GM19438 (cell line): ENCODE data around the gene NCBP3.
A peak's percentile ranks its signal among the peaks of the same experiment; 100 is the strongest.

ENCODE experiments used
- ATAC-seq: cut with Tn5 transposase; IDR thresholded peaks from one replicate; pipeline ENCODE4 v1.9.1; 2021; ENCODE audit warnings: low read depth; ENCODE audit not compliant: unreplicated experiment

NCBP3 gene, protein sequence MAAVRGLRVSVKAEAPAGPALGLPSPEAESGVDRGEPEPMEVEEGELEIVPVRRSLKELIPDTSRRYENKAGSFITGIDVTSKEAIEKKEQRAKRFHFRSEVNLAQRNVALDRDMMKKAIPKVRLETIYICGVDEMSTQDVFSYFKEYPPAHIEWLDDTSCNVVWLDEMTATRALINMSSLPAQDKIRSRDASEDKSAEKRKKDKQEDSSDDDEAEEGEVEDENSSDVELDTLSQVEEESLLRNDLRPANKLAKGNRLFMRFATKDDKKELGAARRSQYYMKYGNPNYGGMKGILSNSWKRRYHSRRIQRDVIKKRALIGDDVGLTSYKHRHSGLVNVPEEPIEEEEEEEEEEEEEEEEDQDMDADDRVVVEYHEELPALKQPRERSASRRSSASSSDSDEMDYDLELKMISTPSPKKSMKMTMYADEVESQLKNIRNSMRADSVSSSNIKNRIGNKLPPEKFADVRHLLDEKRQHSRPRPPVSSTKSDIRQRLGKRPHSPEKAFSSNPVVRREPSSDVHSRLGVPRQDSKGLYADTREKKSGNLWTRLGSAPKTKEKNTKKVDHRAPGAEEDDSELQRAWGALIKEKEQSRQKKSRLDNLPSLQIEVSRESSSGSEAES

GRCh38 chr17:3845621-3846436, at the start of gene NCBP3:
TSS of gene NCBP3 (minus strand) at chr17:3846246. CDS start at chr17:3846223, 23 bp downstream.
- peak; percentile 89 for ATAC-seq

DNA sequence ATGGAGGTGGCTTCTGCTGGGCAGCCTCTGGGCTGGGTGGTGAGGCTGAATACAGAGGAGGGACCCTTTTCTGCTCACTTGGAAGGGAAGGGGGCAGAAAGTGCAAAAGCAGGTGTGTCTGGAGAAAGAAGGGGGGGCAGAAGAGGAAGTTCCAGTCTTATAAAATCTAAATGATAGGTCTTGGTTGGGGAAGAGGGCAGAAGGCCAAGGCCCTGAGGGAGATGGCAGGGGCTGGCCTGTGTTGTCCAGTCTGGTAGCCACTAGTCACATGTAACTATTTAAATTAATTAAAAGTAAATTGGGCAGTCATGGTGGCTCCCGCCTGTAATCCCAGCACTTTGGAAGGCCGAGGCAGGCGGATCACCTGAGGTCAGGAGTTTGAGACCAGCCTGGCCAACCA, 49.3 kb upstream of the NCBP3 start:
- no peak for ATAC-seq

DNA sequence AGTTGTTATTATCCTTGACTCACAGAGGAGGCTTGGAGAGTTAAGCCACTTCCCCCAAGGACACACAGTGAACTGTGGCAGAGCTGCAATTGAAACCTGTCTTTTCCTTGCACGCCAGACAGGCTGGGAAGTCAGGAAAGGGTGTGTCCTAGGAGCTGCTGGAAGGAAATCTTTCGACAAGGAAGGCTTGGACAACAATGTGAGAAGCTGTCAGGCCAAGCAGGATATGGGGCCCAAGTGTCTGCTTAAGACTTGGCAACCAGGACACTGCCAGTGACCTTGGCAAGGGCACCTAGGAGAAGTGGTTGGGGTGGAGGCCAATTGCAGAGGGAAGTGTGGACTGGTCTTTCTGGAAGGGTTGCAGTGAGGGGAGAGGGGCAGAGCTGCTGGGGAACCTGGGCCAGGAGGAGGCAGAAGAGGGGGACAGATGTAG, 48.9 kb upstream of the NCBP3 start:
- no peak for ATAC-seq

DNA sequence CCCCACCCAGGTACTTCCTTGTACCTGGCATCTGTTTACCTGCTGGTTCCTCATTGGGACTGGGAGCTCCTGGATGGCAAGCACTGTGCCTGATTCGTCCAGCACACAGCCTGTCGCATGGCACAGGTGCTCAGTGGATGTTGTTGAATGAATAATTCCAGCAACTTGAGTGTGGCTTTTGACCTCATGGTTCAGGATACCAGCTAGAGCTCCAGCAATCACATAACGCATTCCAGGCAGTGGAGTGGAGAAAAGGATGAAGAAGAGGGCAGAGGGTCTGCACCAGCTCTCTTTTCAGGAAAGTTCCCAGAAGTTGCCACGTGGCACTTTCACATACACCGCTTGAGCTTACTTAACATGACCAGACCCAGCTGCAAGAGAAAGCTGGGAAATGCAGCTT, 48.1 kb upstream of the NCBP3 start:
- ATAC-seq = no peak

DNA sequence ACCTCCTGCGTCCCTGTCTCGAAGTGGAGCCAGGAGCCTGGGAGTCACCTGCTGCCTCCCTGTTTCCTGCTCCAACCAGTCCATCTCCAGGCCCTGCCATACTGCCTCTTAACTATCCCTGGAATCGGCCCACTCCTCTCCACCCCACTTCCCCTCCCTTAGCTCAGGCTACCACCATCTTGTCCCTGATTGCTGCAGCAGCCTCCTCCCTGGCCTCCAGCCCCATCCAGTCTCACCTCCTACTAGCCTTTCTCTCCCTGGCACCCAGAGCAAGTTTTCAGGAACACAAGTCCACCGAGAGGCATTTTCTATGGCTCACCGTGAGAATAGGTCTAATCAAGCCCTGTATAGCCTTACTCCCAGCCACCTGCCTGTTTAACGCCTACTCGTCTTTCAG, 47.7 kb upstream of the NCBP3 start:
- no peak for ATAC-seq

- peak; percentile 88 for ATAC-seq
Measured at GRCh38 chr17:3893003-3893719, 47.1 kb upstream of the NCBP3 start, which contains the start of gene CAMKK1. TSS of gene CAMKK1 (minus strand) at chr17:3893053. CDS start at chr17:3885687, 7,366 bp downstream.

DNA sequence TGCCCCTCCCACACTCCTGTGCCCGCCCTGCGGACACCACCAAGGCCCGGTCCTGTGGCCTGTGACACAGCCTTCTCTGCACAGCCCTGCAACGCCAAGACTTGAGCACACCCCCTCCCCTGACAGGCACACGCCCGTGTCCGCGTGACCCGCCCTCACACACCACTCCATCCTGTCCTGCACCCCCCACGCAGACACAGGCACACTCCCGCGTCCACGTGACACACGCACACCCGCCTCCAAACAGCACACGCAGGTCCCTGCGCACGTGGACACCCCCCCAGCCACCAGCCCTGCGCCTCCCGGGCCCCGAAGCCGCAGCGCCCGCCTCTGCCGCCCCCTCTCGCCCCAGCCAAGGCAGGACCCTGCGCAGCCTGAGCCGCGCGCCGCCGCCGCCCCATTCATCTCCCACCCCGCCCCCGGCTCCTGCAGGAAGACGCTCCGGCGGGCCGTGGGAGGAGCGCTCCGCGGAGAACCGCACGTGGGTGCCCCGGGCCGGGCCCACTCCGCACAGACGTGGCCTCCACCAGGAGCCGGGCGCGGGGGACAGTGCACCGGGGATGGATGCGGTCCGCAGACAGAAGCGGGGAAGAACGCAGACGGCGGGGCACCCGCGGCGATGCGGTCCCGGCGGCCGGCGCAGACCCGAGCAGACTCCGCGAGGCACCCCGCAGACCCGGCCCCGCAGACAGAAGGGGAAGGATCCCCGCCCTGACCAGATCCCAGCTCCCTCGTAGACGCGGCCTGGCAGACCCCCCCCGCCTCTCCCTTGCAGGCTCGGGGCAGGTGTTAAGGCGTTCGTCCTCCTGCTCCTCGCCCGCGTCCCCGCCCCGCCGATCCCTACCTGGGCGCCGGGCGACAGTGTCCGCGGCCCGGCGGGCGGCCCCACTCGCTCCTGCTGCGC, 46.3 kb upstream of the NCBP3 start:
- peak; percentile 16 for ATAC-seq

DNA sequence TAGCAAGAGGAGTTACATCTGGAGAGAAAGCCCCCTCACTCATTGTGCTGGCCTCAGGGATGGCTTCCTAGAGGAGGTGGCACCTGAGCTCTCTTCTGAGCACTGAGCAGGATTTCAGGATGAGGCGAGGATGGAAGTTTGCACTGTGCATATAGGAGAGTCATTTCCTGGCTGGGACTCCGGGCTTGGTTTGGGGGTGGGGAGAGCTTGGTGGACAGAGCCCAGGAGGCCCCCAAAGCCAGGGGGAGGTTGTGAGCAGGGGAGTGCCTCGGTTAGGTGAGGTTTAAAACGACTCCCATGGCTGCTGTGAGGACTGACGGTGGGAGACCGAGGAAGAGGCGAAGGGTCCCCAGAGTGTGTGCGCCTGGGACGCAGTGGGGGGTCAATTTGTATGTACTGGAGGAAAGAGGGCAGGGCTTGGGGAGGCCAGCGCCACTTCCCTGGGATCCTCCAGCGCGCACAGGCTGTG, 45.6 kb upstream of the NCBP3 start:
- no peak for ATAC-seq

DNA sequence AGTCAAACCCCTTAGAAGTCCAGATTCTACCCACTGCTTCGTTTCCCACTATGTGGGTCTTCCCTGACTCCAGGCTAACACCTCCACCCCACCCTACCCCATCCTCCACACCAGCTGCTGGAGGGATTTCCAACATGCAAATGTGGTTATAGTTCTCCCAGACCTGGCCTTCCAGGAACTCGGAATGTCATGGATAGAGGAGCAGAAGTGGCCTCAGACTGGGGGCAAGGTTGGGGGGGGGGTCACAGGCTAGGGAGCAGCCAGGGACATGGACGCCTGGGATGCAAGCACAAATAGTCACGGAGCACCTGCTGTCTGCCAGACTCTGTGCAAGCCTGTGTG, 44.8 kb upstream of the NCBP3 start:
- ATAC-seq = no peak

DNA sequence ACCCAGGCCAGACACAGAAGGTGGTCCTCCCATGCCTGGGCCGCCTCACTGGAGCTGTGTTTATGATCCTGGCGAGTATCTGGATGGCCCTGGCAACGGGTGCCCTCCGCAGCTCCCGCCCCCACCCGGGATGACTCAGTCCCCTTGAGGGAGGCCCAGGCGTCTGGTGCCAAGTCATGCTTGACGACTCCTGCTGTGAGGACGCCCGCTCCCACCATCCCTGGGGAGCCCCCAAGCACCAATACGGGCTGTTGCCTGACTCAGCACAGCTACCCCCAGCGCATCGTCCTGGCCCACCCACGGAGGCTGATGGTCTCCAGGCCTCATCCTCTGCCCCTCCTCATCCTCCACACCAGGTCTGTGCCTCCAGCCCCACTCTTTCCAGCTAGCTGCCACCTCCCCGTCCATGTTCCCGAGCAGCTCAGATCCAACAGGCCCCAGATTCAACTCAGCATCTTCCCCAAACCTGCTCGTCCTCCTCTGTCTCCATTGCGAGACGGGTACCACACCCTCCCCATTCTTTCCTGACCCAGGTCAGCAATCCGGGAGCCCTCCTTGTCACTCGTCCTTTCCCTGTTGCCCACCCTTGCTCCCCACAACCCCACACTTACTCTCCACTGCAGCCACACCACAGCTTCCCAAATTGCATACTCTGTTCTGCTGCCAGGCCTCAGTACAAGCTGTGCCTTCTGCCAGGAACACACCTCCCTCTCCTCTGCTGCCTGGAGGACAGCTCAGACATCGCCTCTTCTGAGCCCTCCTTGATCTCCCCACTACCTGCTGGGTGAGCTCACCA, 44.2 kb upstream of the NCBP3 start:
- no peak for ATAC-seq

- ATAC-seq = no peak
Measured at GRCh38 chr17:3889325-3890012, 43.4 kb upstream of the NCBP3 start.

GRCh38 chr17:3888343-3889171, 42.5 kb upstream of the NCBP3 start:
- ATAC-seq = no peak

DNA sequence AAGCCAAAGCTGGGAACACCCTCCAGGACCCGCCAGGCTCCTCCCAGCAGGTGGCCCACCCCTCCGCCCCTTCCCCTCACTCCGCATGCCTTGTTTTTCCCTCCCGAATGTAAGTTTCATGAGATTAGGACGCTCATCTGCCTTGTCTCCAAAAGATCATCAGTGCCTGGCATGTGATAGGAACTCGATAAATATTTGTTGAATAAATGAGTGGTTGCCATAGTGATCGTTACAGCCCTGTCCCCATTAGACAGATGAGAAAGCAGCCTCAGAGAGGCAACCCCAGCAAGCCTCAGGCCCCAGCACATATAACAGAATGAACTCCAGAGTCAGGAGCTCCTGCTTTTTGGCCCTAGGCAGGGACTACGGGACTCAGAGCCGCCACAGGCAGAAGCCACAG, 41.8 kb upstream of the NCBP3 start:
- ATAC-seq = no peak

- ATAC-seq = no peak
Measured at GRCh38 chr17:3887394-3887793, 41.3 kb upstream of the NCBP3 start.

- ATAC-seq = no peak
Measured at GRCh38 chr17:3886776-3887175, 40.7 kb upstream of the NCBP3 start.

GRCh38 chr17:3885970-3886369, 39.9 kb upstream of the NCBP3 start:
- no peak for ATAC-seq

DNA sequence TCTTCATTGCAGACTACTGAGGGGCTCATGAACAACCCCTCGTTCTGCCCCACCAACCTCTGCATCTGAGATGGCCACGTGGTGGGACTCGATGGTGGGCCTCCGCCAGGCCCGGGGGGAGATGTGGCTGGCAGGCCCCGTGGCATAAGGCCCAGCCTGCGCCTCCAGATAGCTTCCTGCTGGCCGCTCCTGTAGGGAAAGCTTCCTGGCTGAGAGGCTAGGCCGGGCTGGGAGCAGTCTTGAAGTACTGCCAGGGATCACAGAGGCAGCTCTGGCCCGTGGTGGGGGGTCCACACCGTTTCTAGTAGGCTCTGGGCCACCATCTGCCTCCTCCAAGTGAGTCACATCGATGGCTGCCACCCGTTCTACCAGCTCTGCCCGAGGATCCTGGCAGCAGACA, 39.2 kb upstream of the NCBP3 start:
- ATAC-seq = no peak
